Endothelial cell of umbilical vein (primary cell): ENCODE results near the gene LDLRAD4. TPM values are rescaled to one million over a fixed set of nuclear protein-coding genes. Genes with fewer than 3 reads are reported as not detected.

Source experiments
- BruUV-seq: library from RNA; stranded (reverse); fragments of 400-500 nt; replicated peaks from 2 replicates; lab custom pipeline; 2021; lab: Mats Ljungman, UMichigan
- CTCF ChIA-PET: fragments of 300-600, 350-600 bp; sonication (Branson Sonifier 250); formaldehyde crosslinking; loops from one replicate; lab custom pipeline; 2021; ENCODE audit warnings: antibody characterized with exemption, inconsistent platforms; lab: Charles Lee
- POLR2A ChIA-PET: fragments of 300-600, 350-600 bp; sonication (Branson Sonifier 250); formaldehyde crosslinking; loops from one replicate; lab custom pipeline; 2021; ENCODE audit warnings: antibody characterized with exemption, inconsistent platforms; lab: Charles Lee
- DNase-seq: peaks from one replicate; pipeline ENCODE4 v3.0.0-alpha.2; 2011; ENCODE audit warnings: low read depth, low spot score
- FAIRE-seq: peaks from 2 replicates; lab custom pipeline; 2011; peaks lifted over from hg19 to GRCh38; lab: Jason Lieb, UNC
- H2AFZ ChIP-seq: 2 replicates; pipeline ENCODE4 v1.6.0; 2012; ENCODE audit warnings: low read depth, low read length, control low read depth, inconsistent platforms
- H3K27ac ChIP-seq: 2 replicates; pipeline ENCODE4 v1.5.1; 2011; ENCODE audit warnings: low read depth, mild to moderate bottlenecking, control low read depth, low read length, moderate library complexity; ENCODE audit not compliant: insufficient read depth
- H3K27me3 ChIP-seq, 2 experiments: 2 replicates each; pipeline versions ENCODE4 v1.6.0 to v1.6.1; 2011; ENCODE audit warnings: low read length in 2 of 2, mixed read lengths in 1 of 2; ENCODE audit not compliant: control insufficient read depth in 2 of 2, insufficient read depth in 2 of 2
- H3K36me3 ChIP-seq, 2 experiments: 2 replicates in 1 of 2; 3 replicates in 1 of 2; pipeline ENCODE4 v1.5.1; 2011; ENCODE audit warnings: low read length in 2 of 2, mild to moderate bottlenecking in 1 of 2, moderate library complexity in 1 of 2; ENCODE audit not compliant: control insufficient read depth in 2 of 2, insufficient read depth in 2 of 2; ENCODE audit errors: extremely low read depth in 1 of 2
- H3K4me1 ChIP-seq: 3 replicates; pipeline ENCODE4 v1.5.1; 2011; ENCODE audit warnings: mild to moderate bottlenecking, low read length; ENCODE audit not compliant: control insufficient read depth, insufficient read depth; ENCODE audit errors: extremely low read depth
- H3K4me2 ChIP-seq: 2 replicates; pipeline ENCODE4 v1.6.1; 2011; ENCODE audit warnings: low read length, control low read depth, mixed read lengths; ENCODE audit not compliant: insufficient read depth
- H3K4me3 ChIP-seq, 3 experiments: fragments of 200-600 bp in 1 of 3; sonication (generic), shearing (Covaris generic) in 1 of 3; replicated peaks in 1 of 3; 2 replicates each; pipeline ENCODE4 v1.5.1; 2011 to 2016; ENCODE audit warnings: control low read depth in 3 of 3, low read length in 3 of 3, mild to moderate bottlenecking in 2 of 3, inconsistent platforms in 1 of 3, low read depth in 1 of 3, moderate library complexity in 1 of 3; ENCODE audit not compliant: insufficient read depth in 1 of 3
- H3K79me2 ChIP-seq: 2 replicates; pipeline ENCODE4 v1.6.0; 2012; ENCODE audit warnings: low read length, inconsistent platforms; ENCODE audit not compliant: control insufficient read depth, insufficient read depth
- H3K9ac ChIP-seq: replicated peaks from 2 replicates; pipeline ENCODE3; 2011; ENCODE audit warnings: low read length, control low read depth; ENCODE audit not compliant: insufficient read depth; ENCODE audit errors: extremely low read depth
- H3K9me1 ChIP-seq: replicated peaks from 3 replicates; pipeline ENCODE4 v1.6.0; 2011; ENCODE audit warnings: mild to moderate bottlenecking, low read length; ENCODE audit not compliant: control insufficient read depth, insufficient read depth; ENCODE audit errors: extremely low read depth
- H3K9me3 ChIP-seq: replicated peaks from 2 replicates; pipeline ENCODE4 v1.5.1; 2012; ENCODE audit warnings: low read length, inconsistent platforms; ENCODE audit not compliant: control insufficient read depth, insufficient read depth
- H4K20me1 ChIP-seq: replicated peaks from 2 replicates; pipeline ENCODE3; 2011; ENCODE audit warnings: mild to moderate bottlenecking, low read length; ENCODE audit not compliant: control insufficient read depth, insufficient read depth; ENCODE audit errors: extremely low read depth
- CTCF ChIP-seq, 2 donors: IDR thresholded peaks; 1 replicate in 1 of 2; 2 replicates in 1 of 2; pipeline ENCODE4 v1.5.1; 2011; ENCODE audit warnings: low read length in 2 of 2, mild to moderate bottlenecking in 2 of 2, moderate library complexity in 2 of 2, control low read depth in 1 of 2, inconsistent platforms in 1 of 2, low read depth in 1 of 2; ENCODE audit not compliant: insufficient read depth in 1 of 2; ENCODE audit errors: extremely low read depth in 1 of 2
- EZH2 ChIP-seq: IDR thresholded peaks from 2 replicates; pipeline ENCODE4 v1.6.1; 2012; ENCODE audit warnings: borderline replicate concordance, low read depth, mild to moderate bottlenecking, moderate library complexity, low read length, inconsistent platforms; ENCODE audit not compliant: severe bottlenecking
- FOS ChIP-seq: IDR thresholded peaks from 2 replicates; pipeline ENCODE4 v1.6.1; 2011; ENCODE audit warnings: mild to moderate bottlenecking, low read length, moderate library complexity, borderline replicate concordance; ENCODE audit not compliant: insufficient read depth
- GATA2 ChIP-seq: IDR thresholded peaks from 2 replicates; pipeline ENCODE4 v1.7.0; 2011; ENCODE audit warnings: low read depth, mild to moderate bottlenecking, moderate library complexity, mixed read lengths, low read length; ENCODE audit not compliant: insufficient read length, insufficient read depth
- JUN ChIP-seq: IDR thresholded peaks from 2 replicates; pipeline ENCODE4 v1.6.1; 2011; ENCODE audit warnings: borderline replicate concordance, low read depth; ENCODE audit not compliant: insufficient read length, insufficient read depth
- MYC ChIP-seq: IDR thresholded peaks from one replicate; pipeline ENCODE4 v1.6.1; 2011; ENCODE audit warnings: mild to moderate bottlenecking, low read depth, low read length
- POLR2A ChIP-seq: IDR thresholded peaks from 2 replicates; pipeline ENCODE4 v1.6.1; 2012; ENCODE audit warnings: low read depth, mild to moderate bottlenecking, control low read depth, low read length
- POLR2AphosphoS5 ChIP-seq: IDR thresholded peaks from 2 replicates; pipeline ENCODE4 v1.6.1; 2012; ENCODE audit warnings: low read depth, mild to moderate bottlenecking, control low read depth, low read length, moderate library complexity; ENCODE audit not compliant: insufficient read depth
- dilution Hi-C: fragments of 300-500 bp; cut with MboI; formaldehyde crosslinking; loops from one replicate; pipeline ENCODE4 v1.15.0; 2019; ENCODE audit warnings: low sequenced_read_pairs; ENCODE audit not compliant: extremely low pct_ligation_motif_present
- intact Hi-C: fragments of 100-400 bp; cut with micrococcal nuclease; formaldehyde crosslinking; loops from one replicate; pipeline ENCODE4 v1.10.0; 2022
- polyA plus RNA-seq, 4 experiments: library from polyadenylated mRNA; depleted of rRNA in 3 of 4; stranded (reverse) in 3 of 4; unstranded in 1 of 4; fragments of >200 nt; gene quantifications; 2 replicates each; pipeline versions ENCODE4 v1.2.1 to v1.2.3, GENCODE V29; 2011 to 2012; ENCODE audit warnings: missing spikeins in 1 of 4
- total RNA-seq: library from RNA; stranded (reverse); gene quantifications from 2 replicates; pipeline ENCODE4 v1.2.3, GENCODE V29; 2021
- TF ChIP-seq, protein P1 (sequence below): IDR thresholded peaks from 2 replicates; pipeline ENCODE4 v1.6.1; 2011; ENCODE audit not compliant: insufficient read depth, insufficient read length

Gene LDLRAD4
- total and polyA plus RNA-seq, 2 donors (not counting 3 experiments of a cell fraction or from before 2014, with no cell fraction given): 5.2 to 6.5 TPM

- FAIRE-seq: no peak
- no peak overlapping the region for H2AFZ ChIP-seq
- no peaks in the 10 kb centered on the region for H3K9me3 ChIP-seq
- H3K4me2 ChIP-seq: no peak overlapping the region
- no peak overlapping the region for H3K4me3 ChIP-seq
- H3K27ac ChIP-seq: no peak overlapping the region
- no TSS peak for BruUV-seq
- peak; percentile 4 for DNase-seq
- intact Hi-C loops: no loop called here
- H3K9ac ChIP-seq: no peak overlapping the region
- no peaks in the 10 kb centered on the region for H3K79me2 ChIP-seq
- ChIA-PET CTCF (no interaction called here), POLR2A (no interaction called here)
- peaks cover 0 to 2% of the 10 kb centered on the region in 2 experiments for H3K27me3 ChIP-seq
- no peaks in the 10 kb centered on the region for H3K4me1 ChIP-seq
- H3K36me3 ChIP-seq: no peaks in the 10 kb centered on the region
- dilution Hi-C loops: no loop called here
- no peaks in the 10 kb centered on the region for H4K20me1 ChIP-seq
- H3K9me1 ChIP-seq: no peaks in the 10 kb centered on the region
- TF ChIP-seq, protein P1, sequence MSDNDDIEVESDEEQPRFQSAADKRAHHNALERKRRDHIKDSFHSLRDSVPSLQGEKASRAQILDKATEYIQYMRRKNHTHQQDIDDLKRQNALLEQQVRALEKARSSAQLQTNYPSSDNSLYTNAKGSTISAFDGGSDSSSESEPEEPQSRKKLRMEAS: no peak
- no peak for TF ChIP-seq FOS
- TF ChIP-seq CTCF (IDR thresholded peaks at IDR 0.05; ENCODE audit: extremely low read depth in 1 of 2, insufficient read depth in 1 of 2, low read depth in 1 of 2, low read length in 2 of 2): no peak
- no peak for TF ChIP-seq JUN
- TF ChIP-seq EZH2: no peak
- TF ChIP-seq POLR2AphosphoS5: no peak
- TF ChIP-seq POLR2A: no peak
- no peak for TF ChIP-seq MYC
- no peak for TF ChIP-seq GATA2
Observed at GRCh38 chr18:13191779-13192178, 26.8 kb upstream of the LDLRAD4 start.
